ENCODE measurements around the gene DDX59. TPM values are rescaled to one million over a fixed set of nuclear protein-coding genes. Genes with fewer than 3 reads are reported as not detected.

Gene DDX59
- total RNA-seq, 2 experiments from 2014 or later = 25.7 to 26.7 TPM

DNA sequence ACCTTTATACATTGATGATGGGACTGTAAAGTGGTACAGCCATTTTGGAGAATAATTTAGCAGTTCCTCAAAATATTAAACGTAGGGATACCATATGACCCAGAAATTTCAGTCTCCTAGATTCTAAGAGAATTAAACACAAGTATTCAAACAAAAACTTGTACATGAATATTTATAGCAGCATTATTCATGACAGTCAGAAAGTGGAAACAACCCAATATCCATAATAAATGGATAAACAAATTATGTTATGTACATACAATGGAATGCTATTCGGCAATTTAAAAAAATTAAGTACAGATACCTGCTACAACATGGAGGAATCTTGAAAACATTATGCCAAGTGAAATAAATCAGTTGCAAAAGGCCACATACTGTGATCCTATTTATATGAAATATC, 16.9 kb upstream of the DDX59 start:
- Mint-ChIP-seq H3K36me3 (ENCODE audit: low read depth) (no peaks in the 10 kb centered on the region), H3K9me3 (no peaks in the 10 kb centered on the region), H3K27me3 (peaks cover 5% of the 10 kb centered on the region), H3K4me1 (no peaks in the 10 kb centered on the region), H3K27ac (no peak overlapping the region), H3K4me3 (no peak overlapping the region)
- ChIA-PET POLR2A (no interaction called here), CTCF (no interaction called here)
- no peak for DNase-seq

DNA sequence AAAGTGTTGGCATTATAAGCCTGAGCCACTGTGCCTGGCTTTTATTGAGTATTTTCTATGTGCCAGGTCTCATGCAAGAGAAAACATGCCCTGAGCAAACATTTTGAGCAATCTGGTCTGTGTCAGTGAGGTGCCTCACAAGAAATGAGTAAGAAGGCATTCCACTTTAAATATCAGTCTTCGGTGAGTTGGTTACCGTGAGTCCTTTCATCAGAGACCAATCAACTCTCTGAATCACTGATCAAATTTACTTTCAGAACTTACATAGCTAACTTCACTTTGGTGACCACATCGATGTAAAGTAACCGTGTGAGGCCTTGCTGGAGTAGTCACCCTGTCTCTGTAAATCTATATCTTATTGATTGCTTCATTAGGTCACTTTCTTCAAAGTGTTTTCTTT, 14.3 kb upstream of the DDX59 start:
- ChIA-PET CTCF (no interaction called here), POLR2A (no interaction called here)
- DNase-seq = no peak
- Mint-ChIP-seq H3K4me1 (no peaks in the 10 kb centered on the region), H3K4me3 (no peak overlapping the region), H3K9me3 (no peaks in the 10 kb centered on the region), H3K27ac (no peak overlapping the region), H3K27me3 (peaks cover 5% of the 10 kb centered on the region), H3K36me3 (ENCODE audit: low read depth) (no peaks in the 10 kb centered on the region)

- no peak overlapping the region for H3K27ac Mint-ChIP-seq
- H3K4me3 Mint-ChIP-seq = no peak overlapping the region
- no peaks in the 10 kb centered on the region for H3K4me1 Mint-ChIP-seq
- H3K36me3 Mint-ChIP-seq (ENCODE audit: low read depth) = no peaks in the 10 kb centered on the region
- DNase-seq = no peak
- H3K9me3 Mint-ChIP-seq = no peaks in the 10 kb centered on the region
- CTCF ChIA-PET = interaction anchor here (0.6 kb wide), 1 partner anchor 83 kb away, joined by 3 read pairs; no protein-coding TSS in a partner anchor
- H3K27me3 Mint-ChIP-seq = peaks cover 5% of the 10 kb centered on the region
- POLR2A ChIA-PET = no interaction called here
Observed at GRCh38 chr1:200683298-200683697, 13.6 kb upstream of the DDX59 start.

GRCh38 chr1:200681231-200681630, 11.5 kb upstream of the DDX59 start:
- H3K36me3 Mint-ChIP-seq (ENCODE audit: low read depth) = no peaks in the 10 kb centered on the region
- no peak overlapping the region for H3K27ac Mint-ChIP-seq
- H3K4me1 Mint-ChIP-seq = no peaks in the 10 kb centered on the region
- no peaks in the 10 kb centered on the region for H3K27me3 Mint-ChIP-seq
- POLR2A ChIA-PET = no interaction called here
- H3K9me3 Mint-ChIP-seq = no peaks in the 10 kb centered on the region
- CTCF ChIA-PET = interaction anchor here (0.9 to 1.6 kb wide), 2 partner anchors 16 to 81 kb away, joined by 3 read pairs; no protein-coding TSS in a partner anchor
- H3K4me3 Mint-ChIP-seq = no peak overlapping the region
- no peak for DNase-seq

GRCh38 chr1:200676829-200677228, 7.1 kb upstream of the DDX59 start:
- POLR2A ChIA-PET = no interaction called here
- Mint-ChIP-seq H3K4me3 (no peak overlapping the region), H3K9me3 (no peaks in the 10 kb centered on the region), H3K36me3 (ENCODE audit: low read depth) (no peaks in the 10 kb centered on the region), H3K27ac (no peak overlapping the region), H3K4me1 (peaks cover 3% of the 10 kb centered on the region), H3K27me3 (no peaks in the 10 kb centered on the region)
- no peak for DNase-seq
- CTCF ChIA-PET = interaction anchor here (0.9 to 1.2 kb wide), 3 partner anchors 47 to 129 kb away, joined by 3 to 4 read pairs (median 4); no protein-coding TSS in a partner anchor

DNA sequence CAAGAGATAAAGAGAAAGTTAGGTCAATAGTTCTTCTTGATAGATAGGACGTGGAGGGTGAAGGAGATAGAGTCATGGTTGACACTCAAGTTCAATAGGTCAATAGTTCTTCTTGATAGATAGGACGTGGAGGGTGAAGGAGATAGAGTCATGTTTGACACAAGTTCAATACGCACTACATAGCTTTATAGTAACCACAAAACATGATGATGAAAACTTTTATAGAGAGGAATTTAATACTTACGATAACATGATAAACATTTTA, 5.8 kb upstream of the DDX59 start:
- H3K9me3 Mint-ChIP-seq = no peaks in the 10 kb centered on the region
- no peaks in the 10 kb centered on the region for H3K36me3 Mint-ChIP-seq (ENCODE audit: low read depth)
- no peak for DNase-seq
- H3K27me3 Mint-ChIP-seq = no peaks in the 10 kb centered on the region
- CTCF ChIA-PET = interaction anchor here (1.0 to 1.2 kb wide), 2 partner anchors 53 to 68 kb away, joined by 3 to 4 read pairs; no protein-coding TSS in a partner anchor
- no peak overlapping the region for H3K27ac Mint-ChIP-seq
- peaks cover 12% of the 10 kb centered on the region for H3K4me1 Mint-ChIP-seq
- POLR2A ChIA-PET = no interaction called here
- no peak overlapping the region for H3K4me3 Mint-ChIP-seq

DNA sequence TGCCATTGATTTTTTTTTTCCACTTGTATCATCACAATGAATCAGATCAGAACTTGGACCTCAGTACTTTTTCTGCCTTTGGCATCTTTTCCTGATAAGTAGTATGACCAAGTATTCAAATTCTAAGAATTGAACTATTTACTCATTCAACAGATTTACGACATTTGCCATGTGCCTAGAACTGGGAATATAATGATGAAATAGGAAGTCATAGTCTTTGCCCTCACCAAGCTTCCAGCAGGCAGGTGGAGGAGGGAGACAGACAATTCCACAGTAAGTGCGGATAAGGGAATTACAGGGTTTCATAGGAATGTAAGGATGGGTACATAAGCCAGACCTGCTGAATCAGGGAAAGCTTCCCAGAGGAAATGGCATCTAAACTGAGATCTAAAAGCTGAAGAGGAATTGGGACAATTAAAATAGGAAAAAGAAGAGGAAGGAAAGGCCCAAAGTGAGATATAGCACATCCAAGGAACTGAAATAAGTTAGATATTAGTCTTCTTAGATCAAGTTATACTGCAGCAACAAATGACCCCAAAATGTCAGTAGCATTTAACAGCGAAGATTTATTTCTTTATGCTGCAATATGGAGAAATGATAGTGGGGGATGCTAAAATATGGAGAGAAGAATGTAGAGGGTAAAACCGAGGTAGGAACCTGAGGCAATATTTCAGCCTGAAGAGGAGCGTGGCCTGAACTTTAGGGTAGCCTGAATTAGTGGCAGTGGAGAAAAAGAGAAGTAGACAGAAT, 5.3 kb upstream of the DDX59 start:
- POLR2A ChIA-PET = no interaction called here
- H3K36me3 Mint-ChIP-seq (ENCODE audit: low read depth) = no peaks in the 10 kb centered on the region
- H3K4me1 Mint-ChIP-seq = peaks cover 16% of the 10 kb centered on the region
- CTCF ChIA-PET = interaction anchor here (0.5 to 1.1 kb wide), 4 partner anchors 21 to 111 kb away, joined by 3 to 4 read pairs (median 3); no protein-coding TSS in a partner anchor
- DNase-seq = no peak
- H3K9me3 Mint-ChIP-seq = no peaks in the 10 kb centered on the region
- no peaks in the 10 kb centered on the region for H3K27me3 Mint-ChIP-seq
- H3K27ac Mint-ChIP-seq = no peak overlapping the region
- no peak overlapping the region for H3K4me3 Mint-ChIP-seq

GRCh38 chr1:200673952-200674823, 4.5 kb upstream of the DDX59 start:
- Mint-ChIP-seq H3K27ac (no peak overlapping the region), H3K4me3 (no peak overlapping the region), H3K9me3 (no peaks in the 10 kb centered on the region), H3K27me3 (no peaks in the 10 kb centered on the region), H3K36me3 (ENCODE audit: low read depth) (no peaks in the 10 kb centered on the region), H3K4me1 (peaks cover 17% of the 10 kb centered on the region)
- ChIA-PET POLR2A (no interaction called here), CTCF (interaction anchor here (0.5 to 1.1 kb wide), 4 partner anchors 21 to 112 kb away, joined by 3 to 4 read pairs (median 3); no protein-coding TSS in a partner anchor)
- DNase-seq = no peak

- CTCF ChIA-PET = interaction anchor here (1.4 to 1.5 kb wide), 2 partner anchors 49 to 61 kb away, joined by 4 to 9 read pairs; no protein-coding TSS in a partner anchor
- POLR2A ChIA-PET = interaction anchor here (2.3 kb wide), 1 partner anchor 49 kb away, joined by 9 read pairs; no protein-coding TSS in a partner anchor
Observed at GRCh38 chr1:200671235-200671786, 1.6 kb upstream of the DDX59 start.

DNA sequence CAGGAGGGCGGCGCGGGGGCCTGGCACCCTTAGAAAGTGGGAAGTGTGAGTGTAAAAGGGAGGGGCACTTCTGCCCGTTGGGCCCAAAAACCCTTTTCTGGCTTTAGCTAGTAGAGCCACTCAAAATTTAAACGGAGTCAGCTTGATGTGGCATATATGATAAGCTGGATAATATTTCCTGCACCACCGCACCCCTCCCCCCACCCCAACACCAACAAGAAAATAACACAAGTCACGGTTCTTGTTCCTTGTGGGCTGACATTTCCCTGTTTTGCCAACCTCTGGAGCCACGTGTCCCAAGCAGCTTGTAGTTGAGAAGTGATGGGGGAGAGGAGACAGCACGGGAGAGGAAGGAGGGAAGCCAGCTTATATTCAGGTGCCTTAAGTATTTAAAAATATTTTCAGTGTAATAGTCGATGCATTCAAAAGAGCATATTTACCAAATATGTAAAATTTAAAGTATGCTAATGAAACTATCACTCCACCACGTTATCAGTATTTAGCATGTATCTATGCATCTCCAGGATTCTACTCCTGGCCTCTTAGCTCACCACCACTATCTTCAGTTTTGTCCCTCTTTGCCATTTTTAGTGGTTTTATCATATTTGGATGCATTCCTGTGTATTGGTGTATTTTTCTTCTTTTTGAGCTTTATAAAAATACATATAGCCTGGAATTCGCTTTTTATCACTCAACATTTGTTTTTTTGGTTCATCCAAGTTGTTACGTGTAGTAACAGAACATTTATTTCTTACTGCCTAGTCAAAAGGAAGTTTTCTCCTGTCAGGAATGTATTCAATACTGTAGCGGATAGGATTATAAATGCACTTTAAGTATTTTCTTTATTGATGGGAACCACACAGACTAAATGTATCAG, 773 bp upstream of the DDX59 start:
- peaks cover 36% of the 10 kb centered on the region for H3K4me1 Mint-ChIP-seq
- peaks cover 14% of the 10 kb centered on the region for H3K36me3 Mint-ChIP-seq (ENCODE audit: low read depth)
- no peaks in the 10 kb centered on the region for H3K9me3 Mint-ChIP-seq
- H3K27me3 Mint-ChIP-seq = no peaks in the 10 kb centered on the region
- ChIA-PET CTCF (interaction anchor here (1.0 to 1.6 kb wide), 4 partner anchors 47 to 355 kb away, joined by 3 to 9 read pairs (median 4); no protein-coding TSS in a partner anchor), POLR2A (interaction anchor here (0.6 to 2.3 kb wide), 2 partner anchors 48 to 51 kb away, joined by 3 to 9 read pairs; no protein-coding TSS in a partner anchor)
- peak; percentile 24 for DNase-seq
- peak overlapping the region; percentile 97 for H3K4me3 Mint-ChIP-seq
- H3K27ac Mint-ChIP-seq = peak overlapping the region; percentile 97

More at GRCh38 chr1:200671235-200671786, 1.6 kb upstream of the DDX59 start:
- no peak for DNase-seq
- Mint-ChIP-seq H3K27me3 (no peaks in the 10 kb centered on the region), H3K9me3 (no peaks in the 10 kb centered on the region), H3K27ac (no peak overlapping the region), H3K4me3 (peak overlapping the region; percentile 97), H3K4me1 (peaks cover 28% of the 10 kb centered on the region), H3K36me3 (ENCODE audit: low read depth) (peaks cover 6% of the 10 kb centered on the region)

DNA sequence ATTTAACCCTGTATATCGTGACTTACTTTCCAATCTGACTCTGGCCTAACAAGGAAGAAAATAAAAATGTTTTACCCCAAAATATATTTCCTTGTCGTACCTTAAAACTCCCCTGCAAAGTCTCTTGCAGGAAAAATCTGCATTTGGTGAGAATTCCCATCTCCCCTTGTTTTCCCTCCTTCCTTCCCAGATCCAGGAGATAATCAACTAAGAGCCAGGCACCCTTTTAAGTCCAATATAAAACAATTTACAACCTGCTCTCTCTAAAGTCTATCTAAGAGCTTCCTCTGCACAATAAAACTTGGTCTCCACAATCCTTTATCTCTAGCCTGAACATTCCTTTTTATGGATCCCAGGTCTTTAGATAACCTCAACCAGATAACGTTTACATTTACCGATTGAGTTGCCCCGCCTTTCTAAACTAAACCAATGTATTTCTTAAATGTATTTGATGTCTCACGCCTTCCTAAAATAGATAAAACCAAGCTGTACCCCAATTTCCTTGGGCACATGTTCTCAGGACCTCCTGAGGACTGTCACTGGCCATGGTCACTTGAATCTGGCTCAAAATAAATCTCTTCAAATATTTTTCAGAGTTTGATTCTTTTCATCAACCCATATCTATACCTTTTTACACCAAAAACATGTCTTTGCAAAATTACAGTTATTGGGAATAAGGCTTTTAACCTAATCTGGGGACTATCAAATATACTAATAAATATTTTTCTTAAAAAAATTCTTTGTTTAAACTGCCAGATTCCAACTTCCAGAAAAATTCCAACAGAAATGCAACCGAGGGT, 993 bp downstream of the DDX59 start:
- peak overlapping the region; percentile 97 for H3K27ac Mint-ChIP-seq
- CTCF ChIA-PET = interaction anchor here (0.9 to 1.6 kb wide), 4 partner anchors 11 to 47 kb away, joined by 4 to 9 read pairs (median 5); no protein-coding TSS in a partner anchor
- H3K4me3 Mint-ChIP-seq = peak overlapping the region; percentile 97
- H3K36me3 Mint-ChIP-seq (ENCODE audit: low read depth) = peaks cover 28% of the 10 kb centered on the region
- H3K9me3 Mint-ChIP-seq = no peaks in the 10 kb centered on the region
- H3K27me3 Mint-ChIP-seq = no peaks in the 10 kb centered on the region
- DNase-seq = no peak
- H3K4me1 Mint-ChIP-seq = peaks cover 42% of the 10 kb centered on the region
- POLR2A ChIA-PET = interaction anchor here (0.9 to 2.3 kb wide), 2 partner anchors 15 to 46 kb away, joined by 3 to 9 read pairs; no protein-coding TSS in a partner anchor

Measured in activated CD4-positive, alpha-beta T cell treated with anti-CD3 and anti-CD28 coated beads, Interleukin-2, amount 10 ng/mL, durations not matched to agents 7 days and 5 days (primary cell).